Neural progenitor cell (in vitro differentiated cells): ENCODE data around the gene NLRP7.

ENCODE experiments used
- EZH2 ChIP-seq: fragments of 200-600 bp; sonication (generic); IDR thresholded peaks from 2 replicates; pipeline ENCODE4 v1.6.1; 2017; ENCODE audit warnings: antibody characterized with exemption, mild to moderate bottlenecking, moderate library complexity
- EZH2phosphoT487 ChIP-seq: fragments of 200-600 bp; sonication (generic); IDR thresholded peaks from 2 replicates; pipeline ENCODE4 v1.6.1; 2017; ENCODE audit warnings: antibody characterized with exemption
- TF ChIP-seq, protein P1 (sequence below): fragments of 200-600 bp; sonication (generic); IDR thresholded peaks from 2 replicates; pipeline ENCODE4 v1.5.1; 2017; ENCODE audit warnings: antibody characterized with exemption, mild to moderate bottlenecking

DNA sequence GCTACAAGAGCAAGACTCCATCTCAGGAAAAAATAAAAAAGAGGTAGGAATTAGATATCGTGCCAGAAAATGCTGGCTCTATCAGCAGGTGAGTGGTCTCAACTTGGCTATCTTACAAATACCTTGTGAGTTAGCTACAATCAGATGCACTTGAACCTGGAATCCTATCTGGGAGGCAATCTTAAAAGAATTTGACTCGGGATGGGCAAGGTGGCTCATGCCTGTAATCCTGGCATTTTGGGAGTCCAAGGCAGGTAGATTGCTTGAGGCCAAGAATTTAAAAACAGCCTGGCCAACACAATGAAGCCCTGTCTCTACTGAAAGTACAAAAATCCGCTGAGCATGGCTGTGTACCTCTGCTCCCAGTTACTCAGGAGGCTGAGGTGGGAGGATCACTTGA is 48.2 kb upstream of the NLRP7 start:
- TF ChIP-seq, protein P1, sequence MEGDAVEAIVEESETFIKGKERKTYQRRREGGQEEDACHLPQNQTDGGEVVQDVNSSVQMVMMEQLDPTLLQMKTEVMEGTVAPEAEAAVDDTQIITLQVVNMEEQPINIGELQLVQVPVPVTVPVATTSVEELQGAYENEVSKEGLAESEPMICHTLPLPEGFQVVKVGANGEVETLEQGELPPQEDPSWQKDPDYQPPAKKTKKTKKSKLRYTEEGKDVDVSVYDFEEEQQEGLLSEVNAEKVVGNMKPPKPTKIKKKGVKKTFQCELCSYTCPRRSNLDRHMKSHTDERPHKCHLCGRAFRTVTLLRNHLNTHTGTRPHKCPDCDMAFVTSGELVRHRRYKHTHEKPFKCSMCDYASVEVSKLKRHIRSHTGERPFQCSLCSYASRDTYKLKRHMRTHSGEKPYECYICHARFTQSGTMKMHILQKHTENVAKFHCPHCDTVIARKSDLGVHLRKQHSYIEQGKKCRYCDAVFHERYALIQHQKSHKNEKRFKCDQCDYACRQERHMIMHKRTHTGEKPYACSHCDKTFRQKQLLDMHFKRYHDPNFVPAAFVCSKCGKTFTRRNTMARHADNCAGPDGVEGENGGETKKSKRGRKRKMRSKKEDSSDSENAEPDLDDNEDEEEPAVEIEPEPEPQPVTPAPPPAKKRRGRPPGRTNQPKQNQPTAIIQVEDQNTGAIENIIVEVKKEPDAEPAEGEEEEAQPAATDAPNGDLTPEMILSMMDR, result no peak
- no peak for TF ChIP-seq EZH2
- no peak for TF ChIP-seq EZH2phosphoT487
